ENCODE results near the gene PRDM16.

GRCh38 chr1:3364551-3364950 lies 295.5 kb downstream of the PRDM16 start:
- TF ChIP-seq CTCF (optimal IDR thresholded peaks at IDR 0.05 in 1 of 3, IDR thresholded peaks at IDR 0.05 in 1 of 3, conservative IDR thresholded peaks at IDR 0.05 in 1 of 3; ENCODE audit: extremely low read depth in 1 of 3, insufficient read depth in 2 of 3, low read length in 3 of 3): no peak
- TF ChIP-seq EZH2 (IDR thresholded peaks at IDR 0.05; ENCODE audit: low read length): no peak
